GM10266 (cell line): Measurements from ENCODE around the gene ARIH2.

Experiments
- DNase-seq: peaks from one replicate; pipeline ENCODE4 v3.0.0; 2012; ENCODE audit errors: extremely low spot score
- CTCF ChIP-seq: IDR thresholded peaks from 2 replicates; pipeline ENCODE4 v1.5.1; 2012; ENCODE audit warnings: mild to moderate bottlenecking, low read depth; ENCODE audit not compliant: control insufficient read depth, insufficient read depth; ENCODE audit errors: missing control alignments

ARIH2 gene

DNA sequence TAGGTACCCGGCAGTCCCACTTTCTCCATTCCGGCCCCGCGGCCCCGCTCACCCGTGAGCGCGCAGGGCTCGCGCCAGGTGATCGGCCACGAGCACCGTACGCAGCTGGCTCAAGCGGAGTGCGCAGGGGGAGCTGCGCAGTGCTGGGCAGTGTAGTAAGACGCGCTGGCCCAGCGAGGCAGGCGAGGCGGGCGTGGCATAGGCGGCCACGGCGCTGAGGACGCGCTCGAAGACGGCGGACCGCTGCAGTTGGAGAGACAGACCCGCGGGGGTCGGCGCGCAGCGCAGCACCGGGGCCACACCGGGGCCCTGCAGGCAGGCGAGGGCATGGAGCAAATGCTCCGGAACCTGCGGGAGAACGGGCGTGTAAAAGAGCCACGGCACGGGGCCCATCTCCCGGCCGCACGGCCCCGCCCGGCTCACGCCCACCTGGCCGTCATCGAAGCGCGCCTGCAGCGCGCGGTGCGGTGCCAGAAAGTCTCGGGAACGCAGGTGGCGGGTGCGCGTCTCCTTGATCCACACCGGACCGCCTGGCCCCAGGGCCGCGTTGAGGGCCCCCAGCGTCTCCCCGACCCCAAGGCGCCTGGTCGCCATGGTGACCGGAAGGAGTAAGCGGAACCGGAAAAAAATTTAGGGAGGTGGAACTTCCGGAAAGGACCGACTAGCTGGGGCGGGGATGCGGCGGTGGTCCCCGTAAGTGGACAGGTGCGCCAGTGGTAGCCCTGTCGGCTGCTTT is 99.5 kb downstream of the ARIH2 start, which contains the start of gene DALRD3:
TSS of gene DALRD3 (minus strand) at position 610 of the 736 bp plus-strand sequence. CDS start at position 594, 16 bp downstream.
- peak; percentile 89 for DNase-seq

GRCh38 chr3:49018707-49019006 is 100.0 kb downstream of the ARIH2 start:
- TF ChIP-seq CTCF = no peak
- no peak for DNase-seq

More for the DNA sequence above, 99.5 kb downstream of the ARIH2 start, which contains the start of gene DALRD3:
- no peak for TF ChIP-seq CTCF

DNA sequence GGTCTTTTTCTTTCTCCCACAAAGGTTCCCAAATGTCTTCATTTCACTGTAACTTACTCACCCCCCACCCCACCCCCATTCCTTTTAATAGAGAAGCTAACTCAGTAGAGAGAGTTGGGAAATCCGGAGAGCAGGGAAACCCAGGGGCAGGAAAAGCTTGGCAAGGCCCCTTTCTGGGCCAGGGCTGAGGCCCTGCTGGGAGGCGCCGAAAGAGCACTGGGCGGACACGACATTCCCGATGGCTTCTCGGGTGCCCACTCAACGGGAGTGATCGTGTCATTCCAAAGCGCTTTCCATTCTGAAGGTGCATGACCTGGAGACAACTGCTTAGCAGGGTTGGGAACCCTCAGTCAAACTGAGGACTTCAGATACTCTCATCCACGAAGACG is 101.3 kb downstream of the ARIH2 start:
- no peak for TF ChIP-seq CTCF
- no peak for DNase-seq

DNA sequence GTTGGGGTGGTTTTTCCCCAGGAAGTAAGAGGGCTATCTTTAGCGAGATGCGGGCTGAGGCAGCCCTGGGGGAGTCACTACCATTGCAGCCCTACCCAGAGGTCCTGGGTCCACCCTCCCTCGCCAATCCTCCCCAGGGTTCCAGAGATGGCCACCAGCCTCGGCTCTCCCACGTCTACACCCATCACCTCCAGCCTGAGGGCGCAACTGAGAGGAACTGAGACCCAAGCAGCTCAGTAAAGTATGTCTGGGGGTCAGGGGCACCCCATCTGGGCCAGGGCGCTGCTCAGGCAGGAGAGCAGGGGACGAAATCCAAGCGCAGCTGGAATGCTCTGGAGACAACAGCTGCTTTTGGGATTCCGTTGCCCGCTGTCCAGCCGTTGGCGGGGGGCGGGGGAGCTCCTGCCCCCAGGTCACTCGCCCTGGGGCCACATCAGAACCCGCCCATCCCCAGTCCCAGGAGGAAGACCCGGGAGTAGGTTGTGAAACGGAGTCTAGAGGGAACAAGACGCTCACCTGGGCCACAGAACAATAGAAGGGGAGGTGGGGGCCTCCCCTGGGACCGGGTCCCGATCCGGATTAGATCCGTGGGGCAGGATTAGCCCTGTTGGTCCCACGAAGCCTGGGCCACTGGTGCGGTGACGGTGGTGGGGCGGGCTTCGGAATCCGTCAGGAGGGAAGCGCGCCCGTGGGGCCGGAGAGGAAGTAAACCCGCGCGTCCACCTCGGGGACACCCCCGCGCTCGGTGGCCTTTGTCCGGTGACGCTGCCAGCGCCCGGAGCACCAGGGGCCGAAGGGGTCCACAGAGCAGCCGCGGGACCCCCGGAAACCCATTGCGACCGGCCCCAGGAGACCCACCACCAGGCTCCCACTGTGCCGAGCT is 101.9 kb downstream of the ARIH2 start:
- peak; percentile 77 for DNase-seq
- TF ChIP-seq CTCF = peak; percentile 17

GRCh38 chr3:49021213-49021812 is 102.7 kb downstream of the ARIH2 start:
- no peak for TF ChIP-seq CTCF
- DNase-seq = peak; percentile 97

- peak; percentile 99 for TF ChIP-seq CTCF
- DNase-seq = peak; percentile 90
Observed at GRCh38 chr3:49021813-49022687, 103.4 kb downstream of the ARIH2 start, which contains the start of gene NDUFAF3. TSS of gene NDUFAF3 (plus strand) at chr3:49022121. CDS start at chr3:49022145, 24 bp downstream.
